ENCODE data around the gene SRGAP3. TPM values are rescaled to one million over a fixed set of nuclear protein-coding genes. Genes with fewer than 3 reads are reported as not detected.

The SRGAP3 gene
- total RNA-seq, 6 experiments from 2014 or later: 1.8 to 5.2 (median 3.1) TPM

- H3K4me1 ChIP-seq: no peaks in the 10 kb centered on the region
- WGBS (ENCODE audit: insufficient coverage, low coverage, low lambda C conversion rate, missing lambda C conversion rate): 75% methylated on average over 1 of the region's 2 CpGs
- TF ChIP-seq POLR2A (IDR thresholded peaks at IDR 0.05): no peak
- no peak for TF ChIP-seq CTCF (IDR thresholded peaks at IDR 0.05)
These were observed 253.2 kb downstream of the SRGAP3 start for GRCh38 chr3:8996216-8996615.

GRCh38 chr3:8994226-8994625 is 255.2 kb downstream of the SRGAP3 start:
- Histone ChIP-seq H3K36me3 (no peaks in the 10 kb centered on the region), H3K27ac (no peak overlapping the region), H3K4me1 (no peaks in the 10 kb centered on the region), H3K27me3 (no peaks in the 10 kb centered on the region), H3K9me3 (no peaks in the 10 kb centered on the region), H3K4me3 (no peak overlapping the region)
- ATAC-seq: no peak
- DNase-seq: no peak
- TF ChIP-seq CTCF (IDR thresholded peaks at IDR 0.05) (no peak), POLR2A (IDR thresholded peaks at IDR 0.05) (no peak)
- WGBS (ENCODE audit: insufficient coverage, low coverage, low lambda C conversion rate, missing lambda C conversion rate): 90% methylated on average over 11 of the region's 15 CpGs
- intact Hi-C loops (cut with DNase I): no loop called here

More at GRCh38 chr3:8996216-8996615, 253.2 kb downstream of the SRGAP3 start:
- H3K27ac ChIP-seq: no peak overlapping the region
- ATAC-seq (no peak), DNase-seq (no peak)
- intact Hi-C loops (cut with DNase I): no loop called here
- H3K4me3 ChIP-seq: no peak overlapping the region
- no peaks in the 10 kb centered on the region for H3K27me3 ChIP-seq
- H3K36me3 ChIP-seq: no peaks in the 10 kb centered on the region
- H3K9me3 ChIP-seq: no peaks in the 10 kb centered on the region

- Histone ChIP-seq H3K4me1 (no peaks in the 10 kb centered on the region), H3K4me3 (no peak overlapping the region), H3K27ac (no peak overlapping the region), H3K27me3 (no peaks in the 10 kb centered on the region), H3K9me3 (no peaks in the 10 kb centered on the region), H3K36me3 (no peaks in the 10 kb centered on the region)
- 81% methylated on average over 2 of the region's 5 CpGs for WGBS (ENCODE audit: insufficient coverage, low coverage, low lambda C conversion rate, missing lambda C conversion rate)
- ATAC-seq: no peak
- no peak for DNase-seq
- intact Hi-C loops (cut with DNase I): no loop called here
- TF ChIP-seq POLR2A (IDR thresholded peaks at IDR 0.05) (no peak), CTCF (IDR thresholded peaks at IDR 0.05) (no peak)
These were observed 256.1 kb downstream of the SRGAP3 start for GRCh38 chr3:8993331-8993730.

- Histone ChIP-seq H3K4me3 (no peak overlapping the region), H3K4me1 (no peaks in the 10 kb centered on the region), H3K27me3 (no peaks in the 10 kb centered on the region), H3K27ac (no peak overlapping the region), H3K36me3 (no peaks in the 10 kb centered on the region), H3K9me3 (no peaks in the 10 kb centered on the region)
- DNase-seq: no peak
- WGBS (ENCODE audit: insufficient coverage, low coverage, low lambda C conversion rate, missing lambda C conversion rate): 94% methylated on average over 2 of the region's 11 CpGs
- intact Hi-C loops (cut with DNase I): no loop called here
- TF ChIP-seq CTCF (IDR thresholded peaks at IDR 0.05) (no peak), POLR2A (IDR thresholded peaks at IDR 0.05) (no peak)
- ATAC-seq: no peak
These were observed 256.6 kb downstream of the SRGAP3 start for GRCh38 chr3:8992854-8993253.

- TF ChIP-seq CTCF (IDR thresholded peaks at IDR 0.05) (no peak), POLR2A (IDR thresholded peaks at IDR 0.05) (no peak)
- Histone ChIP-seq H3K4me1 (no peaks in the 10 kb centered on the region), H3K27ac (no peak overlapping the region), H3K9me3 (no peaks in the 10 kb centered on the region), H3K27me3 (no peaks in the 10 kb centered on the region), H3K36me3 (no peaks in the 10 kb centered on the region), H3K4me3 (no peak overlapping the region)
- intact Hi-C loops (cut with DNase I): no loop called here
- ATAC-seq (no peak), DNase-seq (no peak)
- WGBS (ENCODE audit: insufficient coverage, low coverage, low lambda C conversion rate, missing lambda C conversion rate): 79% methylated on average over 4 of the region's 4 CpGs
These were observed 257.2 kb downstream of the SRGAP3 start for GRCh38 chr3:8992199-8992598.
